ENCODE data around the gene SP2. TPM values are rescaled to one million over a fixed set of nuclear protein-coding genes. Genes with fewer than 3 reads are reported as not detected.

The SP2 gene
- total and polyA plus RNA-seq, 2 of the 13 experiments (the other 11 are each of a cell fraction or from before 2014, with no cell fraction given): 1.4 to 4.8 TPM

GRCh38 chr17:47949946-47950345 lies 53.9 kb downstream of the SP2 start (continued):
- TF ChIP-seq ELF3 (CRISPR knock-in tag; IDR thresholded peaks at IDR 0.05) (0 out of 2 replicates have a peak, but pooled peaks have one; percentile 16), SP4 (CRISPR knock-in tag; IDR thresholded peaks at IDR 0.05) (no peak), NCOR1 (IDR thresholded peaks at IDR 0.05; ENCODE audit: borderline replicate concordance, low read length) (0 out of 2 replicates have a peak, but pooled peaks have one; percentile 3), ZNF136 (CRISPR knock-in tag; IDR thresholded peaks at IDR 0.05; ENCODE audit: low read depth) (no peak), ZNF598 (CRISPR knock-in tag; IDR thresholded peaks at IDR 0.05; ENCODE audit: borderline replicate concordance) (0 out of 2 replicates have a peak, but pooled peaks have one; percentile 13), MIXL1 (CRISPR knock-in tag; IDR thresholded peaks at IDR 0.05) (no peak), ZNF629 (CRISPR knock-in tag; conservative IDR thresholded peaks at IDR 0.05) (peak; percentile 74)

GRCh38 chr17:47950448-47950847 lies 54.4 kb downstream of the SP2 start:
- ChIA-PET POLR2A (interaction anchor here (3.4 to 15.1 kb wide), 4 partner anchors 9 to 55 kb away, joined by 17 to 267 read pairs (median 38); partner anchors contain the start of genes CDK5RAP3, PNPO and SP2), CTCF (ENCODE audit: low intra/inter-chr PET ratio, low total read pairs) (interaction anchor here (1.7 to 3.5 kb wide), 6 partner anchors 17 to 75 kb away, joined by 4 to 54 read pairs (median 10); partner anchors contain the start of gene CDK5RAP3)
- Histone ChIP-seq H3K9ac (ENCODE audit: insufficient read depth, low read depth, low read length) (no peak overlapping the region), H3K36me3 (replicated peaks in 1 of 2; ENCODE audit: control insufficient read depth in 1 of 2, insufficient read depth in 2 of 2, low read length in 2 of 2) (peaks cover 2 to 21% of the 10 kb centered on the region in 2 experiments), H2AFZ (ENCODE audit: low read length) (no peak overlapping the region), H3K4me2 (ENCODE audit: low read depth, low read length) (peak overlapping the region; percentile 76; the same call in 1 of the 2 replicates), H3K27ac (ENCODE audit: extremely low read length, insufficient read depth, low read length) (no peak overlapping the region), H3K9me3 (ENCODE audit: low read length) (no peaks in the 10 kb centered on the region), H3K79me2 (ENCODE audit: insufficient read depth, low read length) (no peaks in the 10 kb centered on the region), H4K20me1 (ENCODE audit: insufficient read depth, low read length) (no peaks in the 10 kb centered on the region), H3K4me3 (replicated peaks in 1 of 3; ENCODE audit: insufficient read depth in 1 of 3, low read depth in 2 of 3, low read length in 3 of 3) (no peak overlapping the region), H3K4me1 (ENCODE audit: insufficient read depth, low read length) (peaks cover 83% of the 10 kb centered on the region), H3K27me3 (ENCODE audit: control insufficient read depth in 1 of 2, insufficient read depth in 2 of 2, low read length in 2 of 2) (no peaks in the 10 kb centered on the region)
- ATAC-seq (no peak), DNase-seq (ENCODE audit: low spot score) (peak; percentile 36), FAIRE-seq (no peak)
- WGBS (ENCODE audit: low lambda C conversion rate): 86% methylated on average over 4 of the region's 4 CpGs
- in situ Hi-C loops (cut with HindIII; ENCODE audit: extremely low pct_ligation_motif_present, low pct_unique_long_range_greater_than_20kb) (no loop called here), intact Hi-C loops (cut with micrococcal nuclease; ENCODE audit: unreplicated experiment) (no loop called here)
- TF ChIP-seq MAF1 (CRISPR knock-in tag; IDR thresholded peaks at IDR 0.05; ENCODE audit: borderline replicate concordance): no peak
- 0 out of 2 replicates have a peak, but pooled peaks have one; percentile 6 for TF ChIP-seq POLR2G (IDR thresholded peaks at IDR 0.05; ENCODE audit: low read depth, low read length)
- BruUV-seq (replicated peaks): no TSS peak

All from HepG2 (cell line).